HG03469 (cell line): Measurements from ENCODE around the gene TUBB4A.

ENCODE experiments used
- ATAC-seq: cut with Tn5 transposase; IDR thresholded peaks from one replicate; pipeline ENCODE4 v1.9.1; 2021; ENCODE audit warnings: mild to moderate bottlenecking, moderate library complexity, moderate number of reproducible peaks; ENCODE audit not compliant: unreplicated experiment

The TUBB4A gene

GRCh38 chr19:6448045-6448444, 54.1 kb downstream of the TUBB4A start:
- ATAC-seq: no peak

GRCh38 chr19:6446452-6446851, 55.7 kb downstream of the TUBB4A start:
- no peak for ATAC-seq
